Mucosa of rectum (tissue), 2 donors: ENCODE results near the gene BTBD9.

Source experiments
- H3K27ac ChIP-seq, 2 donors: one replicate each; pipeline ENCODE4 v1.7.0; 2013; ENCODE audit warnings: inconsistent platforms in 2 of 2, low read depth in 2 of 2, low read length in 2 of 2
- H3K27me3 ChIP-seq, 2 donors: one replicate each; pipeline ENCODE4 v1.7.0; 2013; ENCODE audit warnings: low read length in 2 of 2; ENCODE audit not compliant: control insufficient read depth in 2 of 2, insufficient read depth in 2 of 2
- H3K36me3 ChIP-seq, 2 donors: one replicate each; pipeline ENCODE4 v1.7.0; 2013; ENCODE audit warnings: low read length in 2 of 2; ENCODE audit not compliant: control insufficient read depth in 2 of 2, insufficient read depth in 2 of 2
- H3K4me1 ChIP-seq, 2 donors: one replicate each; pipeline ENCODE4 v1.7.0; 2013; ENCODE audit warnings: low read length in 2 of 2, mild to moderate bottlenecking in 1 of 2; ENCODE audit not compliant: control insufficient read depth in 2 of 2, insufficient read depth in 2 of 2
- H3K4me3 ChIP-seq, 2 donors: one replicate each; pipeline ENCODE4 v1.7.0; 2013; ENCODE audit warnings: low read length in 2 of 2
- H3K9ac ChIP-seq, 2 donors: one replicate each; pipeline ENCODE4 v1.7.0; 2013; ENCODE audit warnings: low read length in 2 of 2, low read depth in 1 of 2, mild to moderate bottlenecking in 1 of 2
- H3K9me3 ChIP-seq, 2 donors: one replicate each; pipeline ENCODE4 v1.7.0; 2013; ENCODE audit warnings: low read length in 2 of 2; ENCODE audit not compliant: control insufficient read depth in 2 of 2
- donor health status: healthy.
- donor health status: Normal muscosa, but diverticular disease.

BTBD9 gene

GRCh38 chr6:38649744-38650143 lies 10.0 kb upstream of the BTBD9 start:
- Histone ChIP-seq H3K4me1 (no peaks in the 10 kb centered on the region), H3K36me3 (no peaks in the 10 kb centered on the region), H3K9me3 (no peaks in the 10 kb centered on the region), H3K4me3 (no peak overlapping the region), H3K27ac (no peak overlapping the region), H3K9ac (no peak overlapping the region), H3K27me3 (no peaks in the 10 kb centered on the region)

- Histone ChIP-seq H3K9me3 (no peaks in the 10 kb centered on the region), H3K9ac (no peak overlapping the region), H3K27ac (no peak overlapping the region), H3K36me3 (no peaks in the 10 kb centered on the region), H3K4me3 (no peak overlapping the region), H3K27me3 (no peaks in the 10 kb centered on the region), H3K4me1 (no peaks in the 10 kb centered on the region)
Observed at GRCh38 chr6:38648629-38649028, 8.9 kb upstream of the BTBD9 start.

- no peak overlapping the region for H3K9ac ChIP-seq
- no peaks in the 10 kb centered on the region for H3K4me1 ChIP-seq
- H3K4me3 ChIP-seq, result no peak overlapping the region
- H3K27ac ChIP-seq, result no peak overlapping the region
- H3K36me3 ChIP-seq, result no peaks in the 10 kb centered on the region
- no peaks in the 10 kb centered on the region for H3K9me3 ChIP-seq
- no peaks in the 10 kb centered on the region for H3K27me3 ChIP-seq
Observed at GRCh38 chr6:38646166-38646878, 6.6 kb upstream of the BTBD9 start.

GRCh38 chr6:38644951-38645350 lies 5.2 kb upstream of the BTBD9 start:
- H3K9ac ChIP-seq, result no peak overlapping the region
- H3K9me3 ChIP-seq, result no peaks in the 10 kb centered on the region
- H3K36me3 ChIP-seq, result no peaks in the 10 kb centered on the region
- H3K27me3 ChIP-seq, result no peaks in the 10 kb centered on the region
- no peak overlapping the region for H3K4me3 ChIP-seq
- no peak overlapping the region for H3K27ac ChIP-seq
- peaks cover 7 to 9% of the 10 kb centered on the region in 2 donors for H3K4me1 ChIP-seq

GRCh38 chr6:38640216-38640909 lies 634 bp upstream of the BTBD9 start:
- H3K27me3 ChIP-seq, result no peaks in the 10 kb centered on the region
- no peaks in the 10 kb centered on the region for H3K9me3 ChIP-seq
- H3K36me3 ChIP-seq, result no peaks in the 10 kb centered on the region
- H3K27ac ChIP-seq, result peak overlapping the region; percentile 89 to 91
- peak overlapping the region; percentile 90 to 92 for H3K9ac ChIP-seq
- H3K4me1 ChIP-seq, result peaks cover 14 to 24% of the 10 kb centered on the region in 2 donors
- peak overlapping the region; percentile 97 for H3K4me3 ChIP-seq

- H3K9me3 ChIP-seq, result no peaks in the 10 kb centered on the region
- H3K4me3 ChIP-seq, result peak overlapping the region; percentile 97
- H3K9ac ChIP-seq, result peak overlapping the region; percentile 90 to 92
- no peaks in the 10 kb centered on the region for H3K36me3 ChIP-seq
- peaks cover 14 to 26% of the 10 kb centered on the region in 2 donors for H3K4me1 ChIP-seq
- H3K27me3 ChIP-seq, result no peaks in the 10 kb centered on the region
- H3K27ac ChIP-seq, result peak overlapping the region; percentile 89 to 91
Observed at GRCh38 chr6:38638941-38639497, 710 bp downstream of the BTBD9 start.

- peaks cover 14 to 26% of the 10 kb centered on the region in 2 donors for H3K4me1 ChIP-seq
- H3K9me3 ChIP-seq, result no peaks in the 10 kb centered on the region
- H3K9ac ChIP-seq, result no peak overlapping the region
- H3K27me3 ChIP-seq, result no peaks in the 10 kb centered on the region
- no peak overlapping the region for H3K4me3 ChIP-seq
- H3K36me3 ChIP-seq, result no peaks in the 10 kb centered on the region
- no peak overlapping the region for H3K27ac ChIP-seq
Observed at GRCh38 chr6:38637756-38638155, 2.0 kb downstream of the BTBD9 start.

GRCh38 chr6:38636027-38636426 lies 3.7 kb downstream of the BTBD9 start:
- Histone ChIP-seq H3K27ac (no peak overlapping the region), H3K27me3 (no peaks in the 10 kb centered on the region), H3K9ac (no peak overlapping the region), H3K4me1 (peaks cover 14 to 26% of the 10 kb centered on the region in 2 donors), H3K4me3 (no peak overlapping the region), H3K9me3 (no peaks in the 10 kb centered on the region), H3K36me3 (no peaks in the 10 kb centered on the region)

GRCh38 chr6:38634518-38634917 lies 5.2 kb downstream of the BTBD9 start:
- H3K9ac ChIP-seq, result no peak overlapping the region
- no peak overlapping the region for H3K4me3 ChIP-seq
- H3K27me3 ChIP-seq, result no peaks in the 10 kb centered on the region
- H3K9me3 ChIP-seq, result no peaks in the 10 kb centered on the region
- H3K36me3 ChIP-seq, result no peaks in the 10 kb centered on the region
- peaks cover 5 to 19% of the 10 kb centered on the region in 2 donors for H3K4me1 ChIP-seq
- no peak overlapping the region for H3K27ac ChIP-seq

- no peak overlapping the region for H3K9ac ChIP-seq
- H3K4me1 ChIP-seq, result peaks cover 0 to 13% of the 10 kb centered on the region in 2 donors
- H3K27ac ChIP-seq, result no peak overlapping the region
- no peaks in the 10 kb centered on the region for H3K9me3 ChIP-seq
- no peak overlapping the region for H3K4me3 ChIP-seq
- H3K36me3 ChIP-seq, result no peaks in the 10 kb centered on the region
- H3K27me3 ChIP-seq, result no peaks in the 10 kb centered on the region
Observed at GRCh38 chr6:38632490-38632889, 7.2 kb downstream of the BTBD9 start.
